H9 (cell line): ENCODE data around the gene YLPM1. TPM values are rescaled to one million over a fixed set of nuclear protein-coding genes. Genes with fewer than 3 reads are reported as not detected.

Source experiments
- DNase-seq: peaks from one replicate; pipeline ENCODE4 v3.0.0-alpha.2; 2017
- H2AFZ ChIP-seq: one replicate; pipeline ENCODE4 v1.6.1; 2013; ENCODE audit warnings: mild to moderate bottlenecking, low read length, control low read depth, moderate library complexity
- H2AK5ac ChIP-seq: 2 replicates; pipeline ENCODE4 v1.6.1; 2013; ENCODE audit warnings: low read length, control low read depth, mixed read lengths; ENCODE audit not compliant: insufficient read length
- H2BK120ac ChIP-seq: one replicate; pipeline ENCODE4 v1.6.1; 2013; ENCODE audit warnings: low read depth, mild to moderate bottlenecking, low read length, control low read depth, inconsistent platforms; ENCODE audit not compliant: poor library complexity, severe bottlenecking
- H2BK12ac ChIP-seq: 2 replicates; pipeline ENCODE4 v1.6.1; 2013; ENCODE audit warnings: low read length, control low read depth, mixed read lengths, low read depth; ENCODE audit not compliant: insufficient read length
- H2BK15ac ChIP-seq: 2 replicates; pipeline ENCODE4 v1.6.1; 2013; ENCODE audit warnings: low read depth, low read length, control low read depth
- H2BK20ac ChIP-seq: one replicate; pipeline ENCODE4 v1.6.1; 2013; ENCODE audit warnings: low read depth, mild to moderate bottlenecking, low read length, control low read depth, inconsistent platforms; ENCODE audit not compliant: poor library complexity, severe bottlenecking
- H2BK5ac ChIP-seq: 2 replicates; pipeline ENCODE4 v1.6.1; 2013; ENCODE audit warnings: low read length, control low read depth, mixed read lengths; ENCODE audit not compliant: insufficient read length
- H3K14ac ChIP-seq: 2 replicates; pipeline ENCODE4 v1.6.1; 2013; ENCODE audit warnings: low read length, control low read depth; ENCODE audit not compliant: insufficient read depth
- H3K18ac ChIP-seq: 2 replicates; pipeline ENCODE4 v1.6.1; 2013; ENCODE audit warnings: low read depth, mild to moderate bottlenecking, mixed read lengths, low read length, control low read depth; ENCODE audit not compliant: insufficient read length
- H3K23ac ChIP-seq: 2 replicates; pipeline ENCODE4 v1.6.1; 2013; ENCODE audit warnings: low read length, control low read depth, mixed read lengths, low read depth; ENCODE audit not compliant: insufficient read length
- H3K23me2 ChIP-seq: 2 replicates; pipeline ENCODE4 v1.6.1; 2013; ENCODE audit warnings: low read depth, mild to moderate bottlenecking, mixed read lengths, low read length, control low read depth; ENCODE audit not compliant: insufficient read length, poor library complexity, severe bottlenecking
- H3K27ac ChIP-seq: 2 replicates; pipeline ENCODE4 v1.5.1; 2013; ENCODE audit warnings: low read length, control low read depth, mixed read lengths, low read depth; ENCODE audit not compliant: insufficient read length
- H3K27me3 ChIP-seq: 2 replicates; pipeline ENCODE4 v1.6.1; 2013; ENCODE audit warnings: low read length, control low read depth, inconsistent platforms; ENCODE audit not compliant: insufficient read depth
- H3K4ac ChIP-seq: 2 replicates; pipeline ENCODE4 v1.6.1; 2013; ENCODE audit warnings: low read depth, mild to moderate bottlenecking, control low read depth, inconsistent platforms, low read length, moderate library complexity
- H3K4me1 ChIP-seq: 2 replicates; pipeline ENCODE4 v1.6.1; 2013; ENCODE audit warnings: low read length, control low read depth, inconsistent platforms; ENCODE audit not compliant: insufficient read depth
- H3K4me2 ChIP-seq: 2 replicates; pipeline ENCODE4 v1.6.1; 2013; ENCODE audit warnings: low read length, control low read depth, mixed read lengths; ENCODE audit not compliant: insufficient read length, insufficient read depth
- H3K56ac ChIP-seq: 2 replicates; pipeline ENCODE4 v1.6.1; 2013; ENCODE audit warnings: low read depth, mild to moderate bottlenecking, mixed read lengths, low read length, control low read depth; ENCODE audit not compliant: insufficient read length
- H3K79me1 ChIP-seq: 2 replicates; pipeline ENCODE4 v1.6.1; 2013; ENCODE audit warnings: low read depth, mild to moderate bottlenecking, moderate library complexity, low read length, control low read depth, inconsistent platforms; ENCODE audit not compliant: insufficient read depth, poor library complexity, severe bottlenecking
- H3K79me2 ChIP-seq: 2 replicates; pipeline ENCODE4 v1.6.1; 2013; ENCODE audit warnings: low read length, control low read depth, inconsistent platforms; ENCODE audit not compliant: insufficient read depth
- H3K9ac ChIP-seq: 2 replicates; pipeline ENCODE4 v1.6.1; 2013; ENCODE audit warnings: low read length, control low read depth, mixed read lengths; ENCODE audit not compliant: insufficient read length; ENCODE audit errors: extremely low read depth
- H3K9me3 ChIP-seq: one replicate; pipeline ENCODE4 v1.6.1; 2013; ENCODE audit warnings: low read depth, low read length, inconsistent platforms; ENCODE audit not compliant: control insufficient read depth
- H3T11ph ChIP-seq: one replicate; pipeline ENCODE4 v1.6.1; 2013; ENCODE audit warnings: mild to moderate bottlenecking, low read length, control low read depth, inconsistent platforms
- H4K20me1 ChIP-seq: one replicate; pipeline ENCODE4 v1.6.1; 2013; ENCODE audit not compliant: control insufficient read depth, insufficient read length, insufficient read depth
- H4K5ac ChIP-seq: 2 replicates; pipeline ENCODE4 v1.6.1; 2013; ENCODE audit warnings: low read depth, mild to moderate bottlenecking, mixed read lengths, low read length, control low read depth; ENCODE audit not compliant: insufficient read length
- H4K8ac ChIP-seq: replicated peaks from 2 replicates; pipeline ENCODE4 v1.6.1; 2013; ENCODE audit warnings: low read length, control low read depth, mixed read lengths, low read depth; ENCODE audit not compliant: insufficient read length
- H4K91ac ChIP-seq: 2 replicates; pipeline ENCODE4 v1.6.1; 2013; ENCODE audit warnings: low read depth, mild to moderate bottlenecking, moderate library complexity, mixed read lengths, low read length, control low read depth; ENCODE audit not compliant: insufficient read length
- H3K27ac Mint-ChIP-seq, 3 experiments: 2 replicates in 2 of 3; 3 replicates in 1 of 3; pipeline ENCODE4 v1.8.0; 2020 to 2021; ENCODE audit warnings: mixed read lengths in 3 of 3, mild to moderate bottlenecking in 1 of 3, moderate library complexity in 1 of 3
- H3K27me3 Mint-ChIP-seq: 2 replicates; pipeline ENCODE4 v1.8.0; 2021; ENCODE audit warnings: low read depth, mild to moderate bottlenecking, moderate library complexity, mixed read lengths
- H3K36me3 Mint-ChIP-seq, 3 experiments: 2 replicates in 2 of 3; 3 replicates in 1 of 3; pipeline ENCODE4 v1.8.0; 2020 to 2021; ENCODE audit warnings: low read depth in 3 of 3, mixed read lengths in 3 of 3; ENCODE audit not compliant: insufficient read depth in 1 of 3
- H3K4me1 Mint-ChIP-seq, 2 experiments: 2 replicates each; pipeline ENCODE4 v1.8.0; 2020; ENCODE audit warnings: mixed read lengths in 2 of 2
- H3K4me3 Mint-ChIP-seq, 2 experiments: 2 replicates in 1 of 2; 3 replicates in 1 of 2; pipeline ENCODE4 v1.8.0; 2020 to 2021; ENCODE audit warnings: mild to moderate bottlenecking in 2 of 2, mixed read lengths in 2 of 2, moderate library complexity in 1 of 2
- H3K9me3 Mint-ChIP-seq, 2 experiments: 2 replicates in 1 of 2; 3 replicates in 1 of 2; pipeline ENCODE4 v1.8.0; 2020; ENCODE audit warnings: mild to moderate bottlenecking in 2 of 2, mixed read lengths in 2 of 2, moderate library complexity in 1 of 2
- CTCF ChIP-seq: fragments of 200-600 bp; sonication (generic); conservative IDR thresholded peaks from 3 replicates; pipeline ENCODE4 v1.8.0; 2021; ENCODE audit warnings: antibody characterized with exemption, mild to moderate bottlenecking
- WGBS: extraction: QIAGEN DNeasy Blood & Tissue Kit; methylation state at CpG from one replicate; pipeline ENCODE4 v1.1.7; 2013; ENCODE audit warnings: missing lambda C conversion rate, low lambda C conversion rate, mixed read lengths; ENCODE audit not compliant: insufficient read length; ENCODE audit errors: extremely low coverage; 5-methylcytosine and 5-hydroxymethylcytosine counted together
- total RNA-seq: library from RNA; stranded (reverse); gene quantifications from 2 replicates; pipeline ENCODE4 v1.2.1, GENCODE V29; 2021

The YLPM1 gene
- total RNA-seq, 1 experiment from 2014 or later = 82.2 TPM

GRCh38 chr14:74841230-74842207 is 78.4 kb downstream of the YLPM1 start:
- no peak overlapping the region for H2BK15ac ChIP-seq
- no peaks in the 10 kb centered on the region for H3K79me1 ChIP-seq
- no peaks in the 10 kb centered on the region for H3K9me3 Mint-ChIP-seq
- no peak overlapping the region for H2BK20ac ChIP-seq
- H3K14ac ChIP-seq = no peak overlapping the region
- H3K4me3 Mint-ChIP-seq = no peak overlapping the region
- H3K27me3 ChIP-seq = no peaks in the 10 kb centered on the region
- no peak overlapping the region for H2BK12ac ChIP-seq
- H3K27me3 Mint-ChIP-seq = no peaks in the 10 kb centered on the region
- no peak for DNase-seq
- H2BK120ac ChIP-seq = no peak overlapping the region
- no peak overlapping the region for H2BK5ac ChIP-seq
- no peak for TF ChIP-seq CTCF
- H4K5ac ChIP-seq = no peak overlapping the region
- H3K18ac ChIP-seq = no peak overlapping the region
- H3K27ac Mint-ChIP-seq = no peak overlapping the region; a peak in 2 of 7 replicates
- no peak overlapping the region for H3K56ac ChIP-seq
- no peak overlapping the region for H3K9ac ChIP-seq
- no peaks in the 10 kb centered on the region for H4K20me1 ChIP-seq
- H3T11ph ChIP-seq = no peak overlapping the region
- H4K8ac ChIP-seq = no peak overlapping the region
- no peaks in the 10 kb centered on the region for H3K23me2 ChIP-seq
- H3K27ac ChIP-seq = no peak overlapping the region
- no peak overlapping the region for H4K91ac ChIP-seq
- H3K4ac ChIP-seq = no peak overlapping the region
- no peaks in the 10 kb centered on the region for H3K79me2 ChIP-seq
- WGBS = no CpG with 5 or more reads among the region's 4 CpGs
- no peak overlapping the region for H3K4me2 ChIP-seq
- no peak overlapping the region for H2AFZ ChIP-seq
- H3K36me3 Mint-ChIP-seq = peaks cover 0 to 7% (median 2%) of the 10 kb centered on the region in 3 experiments; a peak in 5 of 7 replicates
- no peak overlapping the region for H3K23ac ChIP-seq
- H3K4me1 Mint-ChIP-seq = peaks cover 0 to 2% of the 10 kb centered on the region in 2 experiments; a peak in 1 of 4 replicates
- no peaks in the 10 kb centered on the region for H3K4me1 ChIP-seq
- no peaks in the 10 kb centered on the region for H3K9me3 ChIP-seq
- no peak overlapping the region for H2AK5ac ChIP-seq
